HG03432 (cell line): ENCODE measurements around the gene PCLAF.
A peak's percentile ranks its signal among the peaks of the same experiment; 100 is the strongest.
"Not testable (repeated sequence)": the region's sequence is repeated elsewhere in the genome, so short reads cannot be mapped to it uniquely, and the experiment has no call there.

Experiments
- ATAC-seq: cut with Tn5 transposase; IDR thresholded peaks from one replicate; pipeline ENCODE4 v1.9.1; 2021; ENCODE audit warnings: mild to moderate bottlenecking, moderate library complexity; ENCODE audit not compliant: unreplicated experiment

The PCLAF gene

DNA sequence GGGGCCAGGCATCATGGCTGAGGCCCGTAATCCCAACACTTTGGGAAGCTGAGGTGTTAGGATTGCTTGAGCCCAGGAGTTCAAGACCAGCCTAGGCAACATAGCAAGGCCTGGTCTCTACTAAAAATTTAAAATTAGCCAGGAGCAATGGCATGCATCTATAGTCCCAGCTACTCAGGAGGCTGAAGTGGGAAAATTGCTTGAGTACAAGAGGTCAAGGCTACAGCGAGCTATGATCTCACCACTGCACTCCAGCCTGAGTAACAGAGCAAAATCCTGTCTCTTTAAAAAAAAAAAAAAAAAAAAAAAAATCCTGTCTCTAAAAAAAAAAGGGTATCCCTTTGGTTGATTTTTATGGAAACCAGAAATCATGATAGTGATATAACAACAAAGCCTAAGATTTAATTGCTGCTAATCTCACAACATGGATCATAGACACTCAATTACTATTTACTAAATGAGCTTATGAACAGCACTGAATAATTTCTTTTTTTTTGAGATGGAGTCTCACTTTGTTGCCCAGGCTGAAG, 12.1 kb downstream of the PCLAF start:
- no peak for ATAC-seq

DNA sequence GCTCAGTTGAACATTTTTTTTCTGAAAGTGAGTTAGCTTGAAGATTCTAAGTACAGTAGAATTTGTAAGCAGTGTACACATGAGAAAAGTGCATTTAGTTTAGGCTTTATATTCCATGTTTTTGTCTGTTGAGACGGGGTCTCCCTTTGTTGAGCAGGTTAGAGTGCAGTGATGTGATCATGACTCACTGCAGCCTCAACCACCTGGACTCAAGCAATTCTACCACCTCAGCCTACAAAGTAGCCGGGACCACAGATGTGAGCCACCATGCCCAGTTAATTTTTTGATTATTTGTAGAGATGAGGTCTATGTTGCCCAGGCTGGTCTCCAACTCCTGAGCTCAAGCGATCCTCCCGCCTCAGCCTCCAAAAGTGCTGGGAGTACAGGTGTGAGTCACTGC, 20.0 kb downstream of the PCLAF start:
- no peak for ATAC-seq

DNA sequence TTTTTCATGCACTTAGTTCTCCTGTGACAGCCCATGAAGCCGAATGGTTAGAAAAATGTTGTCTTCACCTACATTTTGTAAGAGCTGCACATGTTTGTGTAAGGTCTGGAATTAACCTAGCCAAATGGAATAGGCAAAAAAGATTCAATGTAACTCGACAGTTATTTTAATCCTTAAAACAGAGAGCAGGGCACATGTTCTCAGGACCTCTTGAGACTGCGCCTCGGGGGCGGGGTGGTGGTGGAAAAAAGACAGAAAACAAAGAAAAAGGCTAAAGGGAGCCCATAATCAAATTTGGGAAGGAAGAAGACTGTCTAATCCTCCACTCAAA, 24.6 kb downstream of the PCLAF start:
- no peak for ATAC-seq

DNA sequence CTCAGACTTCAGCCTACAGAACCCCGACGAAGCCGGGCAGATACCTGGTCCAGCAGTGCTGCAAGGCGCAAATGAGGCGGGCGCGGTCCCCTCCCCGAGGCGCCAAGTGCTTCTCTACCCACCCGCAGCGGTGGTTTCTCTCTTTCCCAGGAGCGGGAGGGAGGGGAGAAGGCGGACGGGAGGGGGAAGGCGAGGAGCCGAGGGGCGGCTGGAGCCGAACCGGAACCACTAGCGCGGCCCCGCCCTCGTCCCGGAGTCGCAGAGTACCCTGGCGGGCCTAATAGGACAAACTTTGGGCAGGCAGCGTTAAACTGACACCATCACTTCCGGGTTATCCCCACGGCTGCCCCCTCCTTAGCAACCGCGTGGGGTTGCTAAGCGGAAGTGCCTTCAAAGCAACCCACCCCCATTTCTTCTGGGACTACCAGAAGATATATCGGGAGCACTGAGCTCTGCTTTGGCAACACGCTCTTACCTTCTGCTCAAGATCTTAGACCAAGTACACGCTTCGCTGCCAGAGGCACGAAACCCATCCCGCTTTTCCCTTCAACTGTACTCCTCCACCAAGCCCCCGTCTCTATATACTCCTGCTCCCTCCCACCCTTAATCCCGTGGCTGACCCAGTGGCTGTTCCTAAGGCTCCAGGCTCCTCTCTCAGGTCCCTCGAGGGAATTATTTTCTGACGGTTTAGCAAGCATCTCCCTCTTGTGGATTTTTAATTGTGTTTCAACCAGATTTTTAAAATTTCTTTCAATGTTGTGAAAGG, 25.1 kb downstream of the PCLAF start, which contains the start of gene CSNK1G1:
Gene CSNK1G1, minus strand, starts transcription at position 230 of the 766 bp plus-strand sequence. CDS start 55,674 bp downstream, outside the sequence.
- ATAC-seq: peak; percentile 95

DNA sequence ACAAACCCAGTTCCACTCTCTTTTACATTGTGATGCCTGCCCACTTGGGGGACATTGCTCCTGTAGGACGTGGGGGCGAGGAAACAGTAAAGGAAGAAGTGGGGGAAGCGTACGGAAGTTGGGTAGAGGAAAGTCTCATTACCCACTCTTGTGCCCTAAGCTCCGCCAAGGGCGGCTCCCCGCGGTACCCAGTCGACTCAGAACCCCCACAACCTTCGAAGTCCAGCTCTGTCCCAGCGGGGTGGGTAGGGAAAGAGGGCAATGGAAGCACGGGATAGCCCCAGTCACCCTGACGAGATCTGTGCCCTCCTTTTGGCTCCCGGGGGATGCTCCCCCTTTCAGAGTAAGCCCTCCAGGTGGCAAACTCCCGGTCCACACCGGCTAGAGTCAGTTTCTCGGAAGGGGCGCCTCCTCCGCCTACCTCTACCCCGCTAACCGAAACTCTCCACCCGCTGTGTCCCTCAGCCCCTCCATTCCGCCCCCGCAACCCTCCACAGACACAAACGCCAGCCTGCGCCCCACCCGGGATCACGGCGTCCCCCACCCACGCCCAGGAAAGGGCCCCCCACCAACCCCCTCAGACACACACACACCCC, 25.8 kb downstream of the PCLAF start:
- ATAC-seq: peak; percentile 18

DNA sequence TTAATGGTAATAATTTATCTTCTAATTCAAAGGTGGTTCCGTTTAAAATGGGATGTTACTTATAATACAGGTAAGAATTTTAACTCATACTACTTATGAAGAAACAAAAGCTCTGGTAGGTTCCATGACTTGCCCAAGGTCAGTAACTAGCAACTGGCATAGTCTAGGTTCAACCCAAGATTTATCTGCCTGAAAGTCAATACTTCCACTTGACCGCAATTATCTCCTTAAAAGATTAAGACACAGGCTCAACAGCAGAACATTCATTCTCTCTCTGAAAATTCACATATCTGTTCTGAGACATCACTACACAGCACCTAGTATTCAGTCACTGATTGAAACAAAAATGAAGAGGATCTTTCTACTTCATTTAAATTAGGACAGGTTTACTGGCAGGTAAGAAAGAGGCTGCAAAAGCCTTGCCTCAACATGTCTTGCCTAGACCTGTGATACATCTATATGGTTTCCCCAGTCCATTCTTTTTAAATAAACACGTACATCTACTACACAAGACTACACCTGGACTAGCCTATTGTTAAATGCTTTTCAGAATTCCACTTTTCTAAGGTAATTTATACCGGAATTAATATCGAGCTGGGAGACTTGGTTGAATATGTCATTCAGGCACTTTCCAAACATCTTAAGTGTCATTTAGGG, 26.4 kb downstream of the PCLAF start:
- no peak for ATAC-seq

DNA sequence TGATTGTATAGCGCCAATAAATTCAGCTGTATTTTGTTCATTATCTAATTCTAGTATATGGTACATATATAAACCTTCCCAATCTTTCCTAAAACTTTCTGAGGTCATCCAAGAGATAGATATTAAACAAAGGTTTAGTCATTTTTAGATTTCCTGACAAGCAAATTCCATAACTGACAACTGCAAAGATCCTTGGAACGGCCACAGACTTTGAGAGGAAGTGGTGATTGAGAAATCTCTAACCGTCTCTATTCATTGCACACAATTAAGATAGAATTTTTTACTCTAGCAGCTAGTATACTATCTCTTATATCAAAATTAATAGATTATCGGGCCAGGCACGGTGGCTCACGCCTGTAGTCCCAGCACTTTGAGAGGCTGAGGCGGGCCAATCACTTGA, 30.0 kb downstream of the PCLAF start:
- no peak for ATAC-seq

DNA sequence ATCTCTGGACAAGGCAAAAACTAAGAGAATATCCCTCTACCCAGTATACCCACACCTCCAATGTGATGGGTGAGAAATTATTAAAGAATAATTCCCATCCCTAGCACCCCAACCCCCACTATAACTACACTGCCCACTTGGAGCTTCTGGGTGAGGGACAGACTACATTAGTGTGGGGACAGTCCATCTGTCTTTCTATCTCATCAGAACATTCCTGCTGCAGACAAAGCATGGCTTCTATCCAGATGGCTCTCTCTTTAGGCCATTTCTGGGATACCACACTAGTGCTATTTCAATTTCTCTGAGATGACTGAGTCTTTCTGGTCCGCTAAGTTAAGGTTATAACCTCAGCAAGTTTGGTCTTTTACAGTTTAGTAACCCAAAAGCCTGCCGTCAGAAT, 31.9 kb downstream of the PCLAF start:
- ATAC-seq: no peak

- ATAC-seq: no peak
Measured at GRCh38 chr15:64348455-64348854, 32.8 kb downstream of the PCLAF start.

- ATAC-seq: not testable (repeated sequence)
Measured at GRCh38 chr15:64346242-64346641, 35.0 kb downstream of the PCLAF start.

GRCh38 chr15:64344651-64345294, 36.5 kb downstream of the PCLAF start:
- no peak for ATAC-seq

DNA sequence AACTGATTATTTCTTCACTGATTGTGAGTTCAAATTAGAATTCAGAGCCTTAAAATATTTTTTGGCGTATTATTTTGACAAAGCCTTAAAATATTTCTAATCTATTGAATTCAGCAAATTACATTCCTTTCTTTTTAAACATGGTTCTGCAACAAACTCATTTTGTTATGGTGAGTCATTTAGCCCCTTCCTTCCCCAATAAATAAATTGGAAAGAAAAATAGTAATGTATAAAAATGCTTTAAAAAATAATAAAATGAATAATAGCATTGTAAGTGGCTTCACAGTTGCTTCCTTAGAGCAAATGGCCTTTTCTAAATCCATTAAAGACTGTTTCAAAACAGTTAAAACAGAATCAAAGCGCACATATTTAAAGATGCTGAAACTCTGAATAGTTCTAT, 37.4 kb downstream of the PCLAF start:
- ATAC-seq: no peak

DNA sequence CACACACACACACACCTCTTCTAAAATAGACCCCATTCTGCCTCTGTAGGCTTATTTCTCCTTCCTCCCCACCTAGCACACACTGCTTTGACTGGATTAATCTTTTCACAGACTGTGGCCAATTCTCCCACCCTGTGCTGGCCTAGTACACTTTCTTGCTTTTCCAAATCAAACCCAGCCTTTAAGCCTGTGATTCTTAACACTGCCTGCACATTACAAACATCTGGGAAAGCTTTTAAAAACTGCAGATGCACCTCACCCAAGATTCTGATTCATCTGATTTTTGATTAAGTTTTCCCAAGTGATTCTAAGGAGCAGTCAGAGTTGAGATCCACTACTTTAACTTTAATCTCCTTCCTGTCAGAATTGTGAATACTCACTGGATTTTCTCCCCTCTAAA, 38.0 kb downstream of the PCLAF start:
- ATAC-seq: no peak

GRCh38 chr15:64341961-64342360, 39.3 kb downstream of the PCLAF start:
- no peak for ATAC-seq

DNA sequence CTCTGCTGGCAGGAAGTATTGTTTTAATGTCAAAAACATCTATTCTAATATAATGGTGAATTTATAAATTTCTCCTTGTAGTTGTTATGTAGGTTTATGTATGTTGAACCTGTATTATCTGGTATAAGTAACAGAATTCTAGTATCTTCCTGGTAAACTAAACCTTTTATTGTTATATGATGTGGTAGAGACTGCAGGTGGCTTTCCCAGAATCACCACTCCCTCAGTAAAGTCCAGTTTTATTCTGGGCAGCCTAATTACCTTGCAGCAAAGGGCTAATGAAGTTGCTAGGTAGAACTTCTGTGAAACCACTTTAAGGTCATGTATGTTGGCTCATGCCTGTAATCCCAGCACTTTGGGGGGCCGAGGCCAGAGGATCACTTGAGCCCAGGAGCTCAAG, 40.9 kb downstream of the PCLAF start:
- no peak for ATAC-seq

GRCh38 chr15:64337761-64338160, 43.5 kb downstream of the PCLAF start:
- no peak for ATAC-seq

DNA sequence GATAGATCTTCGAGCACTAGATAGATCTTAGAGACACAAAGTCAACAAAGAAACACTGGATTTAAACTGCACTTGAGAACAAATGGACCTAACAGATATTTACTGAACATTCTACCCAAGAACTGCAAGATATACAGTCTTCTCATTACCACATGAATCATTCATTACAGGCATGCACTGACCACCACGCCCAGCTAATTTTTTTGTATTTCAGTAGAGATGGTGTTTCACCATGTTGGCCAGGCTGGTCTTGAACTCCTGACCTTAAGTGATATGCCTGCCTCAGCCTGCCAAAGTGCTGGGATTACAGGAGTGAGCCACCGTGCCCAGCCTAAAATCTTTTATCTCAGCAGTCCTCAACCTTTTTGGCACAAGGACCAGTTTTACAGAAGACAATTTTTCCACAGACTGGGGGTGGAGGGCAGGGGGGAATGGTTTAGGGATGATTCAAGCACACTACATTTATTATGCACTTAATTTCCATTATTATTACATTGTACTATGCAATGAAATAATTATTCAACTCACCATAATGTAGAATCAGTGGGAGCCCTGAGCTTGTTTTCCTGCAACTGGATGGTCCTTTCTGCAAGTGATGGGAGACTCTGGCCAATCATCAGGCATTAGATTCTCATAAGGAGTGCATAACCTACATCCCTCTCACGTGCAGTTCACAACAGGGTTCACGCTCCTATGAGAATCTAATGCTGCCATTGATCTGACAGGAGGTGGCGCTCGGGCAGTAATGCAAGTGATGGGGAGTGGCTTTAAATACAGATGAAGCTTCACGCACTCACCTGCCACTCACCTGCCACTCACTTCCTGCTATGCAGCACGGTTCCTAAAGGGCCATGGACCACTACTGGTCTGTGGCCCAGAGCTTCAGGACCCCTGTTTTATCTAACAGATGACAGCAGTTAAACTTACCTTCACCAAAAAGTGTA, 47.0 kb downstream of the PCLAF start:
- ATAC-seq: no peak

GRCh38 chr15:64333516-64333915, 47.7 kb downstream of the PCLAF start:
- no peak for ATAC-seq

GRCh38 chr15:64331668-64332067, 49.6 kb downstream of the PCLAF start:
- not testable (repeated sequence) for ATAC-seq

DNA sequence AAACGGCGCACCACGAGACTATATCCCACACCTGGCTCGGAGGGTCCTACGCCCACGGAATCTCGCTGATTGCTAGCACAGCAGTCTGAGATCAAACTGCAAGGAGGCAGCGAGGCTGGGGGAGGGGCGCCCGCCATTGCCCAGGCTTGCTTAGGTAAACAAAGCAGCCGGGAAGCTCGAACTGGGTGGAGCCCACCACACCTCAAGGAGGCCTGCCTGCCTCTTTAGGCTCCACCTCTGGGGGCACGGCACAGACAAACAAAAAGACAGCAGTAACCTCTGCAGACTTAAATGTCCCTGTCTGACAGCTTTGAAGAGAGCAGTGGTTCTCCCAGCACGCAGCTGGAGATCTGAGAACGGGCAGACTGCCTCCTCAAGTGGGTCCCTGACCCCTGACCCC, 54.3 kb downstream of the PCLAF start:
- not testable (repeated sequence) for ATAC-seq
